ENCODE data around the gene ODAD4.

- TF ChIP-seq, protein P1, sequence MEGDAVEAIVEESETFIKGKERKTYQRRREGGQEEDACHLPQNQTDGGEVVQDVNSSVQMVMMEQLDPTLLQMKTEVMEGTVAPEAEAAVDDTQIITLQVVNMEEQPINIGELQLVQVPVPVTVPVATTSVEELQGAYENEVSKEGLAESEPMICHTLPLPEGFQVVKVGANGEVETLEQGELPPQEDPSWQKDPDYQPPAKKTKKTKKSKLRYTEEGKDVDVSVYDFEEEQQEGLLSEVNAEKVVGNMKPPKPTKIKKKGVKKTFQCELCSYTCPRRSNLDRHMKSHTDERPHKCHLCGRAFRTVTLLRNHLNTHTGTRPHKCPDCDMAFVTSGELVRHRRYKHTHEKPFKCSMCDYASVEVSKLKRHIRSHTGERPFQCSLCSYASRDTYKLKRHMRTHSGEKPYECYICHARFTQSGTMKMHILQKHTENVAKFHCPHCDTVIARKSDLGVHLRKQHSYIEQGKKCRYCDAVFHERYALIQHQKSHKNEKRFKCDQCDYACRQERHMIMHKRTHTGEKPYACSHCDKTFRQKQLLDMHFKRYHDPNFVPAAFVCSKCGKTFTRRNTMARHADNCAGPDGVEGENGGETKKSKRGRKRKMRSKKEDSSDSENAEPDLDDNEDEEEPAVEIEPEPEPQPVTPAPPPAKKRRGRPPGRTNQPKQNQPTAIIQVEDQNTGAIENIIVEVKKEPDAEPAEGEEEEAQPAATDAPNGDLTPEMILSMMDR (conservative IDR thresholded peaks at IDR 0.05), result no peak
- TF ChIP-seq ZFX (IDR thresholded peaks at IDR 0.05), result 0 out of 2 replicates have a peak, but pooled peaks have one; percentile 21
Observed at GRCh38 chr17:41919165-41919817, 11.1 kb upstream of the ODAD4 start.
